ENCODE measurements around the gene MIA3. TPM values are rescaled to one million over a fixed set of nuclear protein-coding genes. Genes with fewer than 3 reads are reported as not detected.
A peak's percentile ranks its signal among the peaks of the same experiment; 100 is the strongest.
"Not testable (repeated sequence)": the region's sequence is repeated elsewhere in the genome, so short reads cannot be mapped to it uniquely, and the experiment has no call there.

Gene MIA3
- total and polyA plus RNA-seq, 2 of the 4 experiments (the other 2 are of a cell fraction), result 35.0 to 45.4 TPM

GRCh38 chr1:222668184-222668583 is 50.3 kb downstream of the MIA3 start:
- DNase-seq; H3K27me3 ChIP-seq (ENCODE audit: control insufficient read depth, insufficient read depth, low read length); H4K8ac ChIP-seq (ENCODE audit: low read depth in 2 of 2, low read length in 2 of 2); H3K4me2 ChIP-seq (ENCODE audit: low read depth, low read length); H3K9ac ChIP-seq (ENCODE audit: low read depth, low read length); H2BK5ac ChIP-seq (ENCODE audit: low read depth, low read length, poor library complexity, severe bottlenecking); H3K4me3 ChIP-seq (ENCODE audit: insufficient read depth, low read depth, low read length); H3K9me1 ChIP-seq (ENCODE audit: insufficient read depth, low read length); BruUV-seq (replicated peaks); H3K9me3 ChIP-seq (ENCODE audit: control insufficient read depth, insufficient read depth, low read length); H4K20me1 ChIP-seq (ENCODE audit: insufficient read depth, low read length); H3K23ac ChIP-seq (ENCODE audit: low read depth, low read length); H4K91ac ChIP-seq (ENCODE audit: insufficient read depth, low read depth, low read length); H2AK9ac ChIP-seq (replicated peaks; ENCODE audit: low read depth, low read length, poor library complexity); H2BK20ac ChIP-seq (ENCODE audit: low read depth, low read length); H4K5ac ChIP-seq (ENCODE audit: low read depth, low read length); H3K18ac ChIP-seq (ENCODE audit: low read depth, low read length); H3K4ac ChIP-seq (ENCODE audit: low read depth, low read length); H3K56ac ChIP-seq (ENCODE audit: extremely low read depth, insufficient read depth, low read length); H2AK5ac ChIP-seq (ENCODE audit: low read depth, low read length); H3K14ac ChIP-seq (replicated peaks; ENCODE audit: low read depth, low read length); H2BK15ac ChIP-seq (ENCODE audit: low read depth, low read length); H2AFZ ChIP-seq (replicated peaks; ENCODE audit: low read length, poor library complexity); intact Hi-C loops (cut with micrococcal nuclease); dilution Hi-C loops (cut with HindIII; ENCODE audit: low sequenced_read_pairs, unreplicated experiment); POLR2A ChIA-PET (ENCODE audit: unreplicated experiment); in situ Hi-C loops (cut with MboI; ENCODE audit: low sequenced_read_pairs); H3K27ac ChIP-seq (ENCODE audit: insufficient read depth, low read length); H2BK120ac ChIP-seq (ENCODE audit: low read depth, low read length): not testable (repeated sequence)
- no CpG with 5 or more reads among the region's 4 CpGs for WGBS, 2 experiments (ENCODE audit: extremely low coverage in 2 of 2, insufficient read length in 1 of 2)
- H3K4me1 ChIP-seq (ENCODE audit: control insufficient read depth, insufficient read depth, low read length), result peaks cover 10% of the 10 kb centered on the region
- CTCF ChIA-PET, result interaction anchor here (0.7 kb wide), 1 partner anchor 1864 kb away, joined by 3 read pairs; no protein-coding TSS in a partner anchor
- H3K79me1 ChIP-seq (ENCODE audit: low read depth in 1 of 2, low read length in 2 of 2), result peaks cover 10 to 11% of the 10 kb centered on the region in 2 experiments; a peak in 3 of 4 replicates
- peaks cover 32% of the 10 kb centered on the region for H3K36me3 ChIP-seq (ENCODE audit: control insufficient read depth, insufficient read depth, low read length)
- peak; percentile 52 for ATAC-seq (ENCODE audit: low read depth)

- H3K56ac ChIP-seq (ENCODE audit: extremely low read depth, insufficient read depth, low read length); H3K27me3 ChIP-seq (ENCODE audit: control insufficient read depth, insufficient read depth, low read length); H2BK5ac ChIP-seq (ENCODE audit: low read depth, low read length, poor library complexity, severe bottlenecking); H2BK20ac ChIP-seq (ENCODE audit: low read depth, low read length); H4K20me1 ChIP-seq (ENCODE audit: insufficient read depth, low read length); POLR2A ChIA-PET (ENCODE audit: unreplicated experiment); H2AK5ac ChIP-seq (ENCODE audit: low read depth, low read length); H2BK120ac ChIP-seq (ENCODE audit: low read depth, low read length); H2AFZ ChIP-seq (replicated peaks; ENCODE audit: low read length, poor library complexity); H4K91ac ChIP-seq (ENCODE audit: insufficient read depth, low read depth, low read length); H4K5ac ChIP-seq (ENCODE audit: low read depth, low read length); H3K18ac ChIP-seq (ENCODE audit: low read depth, low read length); dilution Hi-C loops (cut with HindIII; ENCODE audit: low sequenced_read_pairs, unreplicated experiment); in situ Hi-C loops (cut with MboI; ENCODE audit: low sequenced_read_pairs); H3K9me3 ChIP-seq (ENCODE audit: control insufficient read depth, insufficient read depth, low read length); H3K4me3 ChIP-seq (ENCODE audit: insufficient read depth, low read depth, low read length); DNase-seq; H3K4me2 ChIP-seq (ENCODE audit: low read depth, low read length); H2BK15ac ChIP-seq (ENCODE audit: low read depth, low read length); H3K14ac ChIP-seq (replicated peaks; ENCODE audit: low read depth, low read length); intact Hi-C loops (cut with micrococcal nuclease); H3K4ac ChIP-seq (ENCODE audit: low read depth, low read length); H3K27ac ChIP-seq (ENCODE audit: insufficient read depth, low read length); H4K8ac ChIP-seq (ENCODE audit: low read depth in 2 of 2, low read length in 2 of 2); H3K9ac ChIP-seq (ENCODE audit: low read depth, low read length); H3K23ac ChIP-seq (ENCODE audit: low read depth, low read length); H2AK9ac ChIP-seq (replicated peaks; ENCODE audit: low read depth, low read length, poor library complexity); ATAC-seq (ENCODE audit: low read depth); BruUV-seq (replicated peaks); H3K9me1 ChIP-seq (ENCODE audit: insufficient read depth, low read length): not testable (repeated sequence)
- CTCF ChIA-PET, result interaction anchor here (0.7 kb wide), 1 partner anchor 9 kb away, joined by 3 read pairs; no protein-coding TSS in a partner anchor
- Histone ChIP-seq H3K36me3 (ENCODE audit: control insufficient read depth, insufficient read depth, low read length) (peaks cover 28% of the 10 kb centered on the region), H3K4me1 (ENCODE audit: control insufficient read depth, insufficient read depth, low read length) (peaks cover 10% of the 10 kb centered on the region), H3K79me1 (ENCODE audit: low read depth in 1 of 2, low read length in 2 of 2) (peaks cover 6 to 11% of the 10 kb centered on the region in 2 experiments; a peak in 3 of 4 replicates)
- WGBS, 2 experiments (ENCODE audit: extremely low coverage in 2 of 2, insufficient read length in 1 of 2), result no CpG with 5 or more reads among the region's 2 CpGs
Measured at GRCh38 chr1:222669107-222669506, 51.2 kb downstream of the MIA3 start.
